GM23338 (cell line): ENCODE data around the gene PNLIPRP3. TPM values are rescaled to one million over a fixed set of nuclear protein-coding genes. Genes with fewer than 3 reads are reported as not detected.
A peak's percentile ranks its signal among the peaks of the same experiment; 100 is the strongest.

Experiments
- ATAC-seq: fragments of 200-7000 bp; cut with Tn5 transposase; 3 replicates; pipeline ENCODE4 v1.9.1; 2020
- DNase-seq: peaks from one replicate; pipeline ENCODE4 v3.0.0-alpha.2; 2015; ENCODE audit warnings: low spot score
- H2AFZ ChIP-seq: fragments of 200-600 bp; sonication (generic); 2 replicates; pipeline ENCODE4 v1.8.0; 2016; ENCODE audit warnings: antibody characterized with exemption, mild to moderate bottlenecking, moderate library complexity
- H3F3A ChIP-seq: fragments of 200-600 bp; sonication (generic); replicated peaks from 2 replicates; pipeline ENCODE4 v1.8.0; 2017; ENCODE audit warnings: antibody characterized with exemption, mixed run types, low read depth
- H3K27ac ChIP-seq: fragments of 200-600 bp; sonication (generic); 2 replicates; pipeline ENCODE4 v1.6.1; 2016; ENCODE audit warnings: low read depth
- H3K27me3 ChIP-seq: fragments of 200-600 bp; sonication (generic); 2 replicates; pipeline ENCODE4 v1.8.0; 2016; ENCODE audit warnings: mild to moderate bottlenecking, mixed run types, moderate library complexity; ENCODE audit not compliant: insufficient read depth
- H3K36me3 ChIP-seq: fragments of 200-600 bp; sonication (generic); 2 replicates; pipeline ENCODE4 v1.8.0; 2016; ENCODE audit warnings: mild to moderate bottlenecking; ENCODE audit not compliant: insufficient read depth
- H3K4me1 ChIP-seq: fragments of 200-600 bp; sonication (generic); 2 replicates; pipeline ENCODE4 v1.8.0; 2016; ENCODE audit warnings: mild to moderate bottlenecking, moderate library complexity; ENCODE audit not compliant: insufficient read depth
- H3K4me2 ChIP-seq: fragments of 200-600 bp; sonication (generic); 2 replicates; pipeline ENCODE4 v1.7.1; 2017; ENCODE audit warnings: mixed run types
- H3K4me3 ChIP-seq: fragments of 200-600 bp; sonication (generic); 2 replicates; pipeline ENCODE4 v1.6.1; 2016; ENCODE audit warnings: mixed run types
- H3K79me2 ChIP-seq: fragments of 200-600 bp; sonication (generic); replicated peaks from 2 replicates; pipeline ENCODE4 v1.8.0; 2017; ENCODE audit warnings: mild to moderate bottlenecking; ENCODE audit not compliant: insufficient read depth
- H3K9me2 ChIP-seq: fragments of 200-600 bp; sonication (generic); 2 replicates; pipeline ENCODE4 v1.8.0; 2017; ENCODE audit not compliant: insufficient read depth
- H4K20me1 ChIP-seq: fragments of 200-600 bp; sonication (generic); replicated peaks from 2 replicates; pipeline ENCODE4 v1.8.0; 2017; ENCODE audit warnings: mild to moderate bottlenecking; ENCODE audit not compliant: insufficient read depth
- H3K27ac Mint-ChIP-seq: 2 replicates; pipeline ENCODE4 v1.8.0; 2020; ENCODE audit warnings: inconsistent platforms, mild to moderate bottlenecking, moderate library complexity, mixed read lengths
- H3K27me3 Mint-ChIP-seq: 3 replicates; pipeline ENCODE4 v1.8.0; 2022; ENCODE audit warnings: low read depth, mild to moderate bottlenecking, moderate library complexity, mixed read lengths, inconsistent platforms; ENCODE audit not compliant: insufficient read depth, poor library complexity
- H3K36me3 Mint-ChIP-seq: 3 replicates; pipeline ENCODE4 v1.8.0; 2021; ENCODE audit warnings: low read depth, mild to moderate bottlenecking, inconsistent platforms, moderate library complexity, mixed read lengths
- H3K4me1 Mint-ChIP-seq: 3 replicates; pipeline ENCODE4 v1.8.0; 2020; ENCODE audit warnings: mild to moderate bottlenecking, inconsistent platforms, mixed read lengths
- H3K4me3 Mint-ChIP-seq: 3 replicates; pipeline ENCODE4 v1.8.0; 2021; ENCODE audit warnings: moderate library complexity, mild to moderate bottlenecking, inconsistent platforms, mixed read lengths
- H3K9me3 Mint-ChIP-seq: 3 replicates; pipeline ENCODE4 v1.8.0; 2020; ENCODE audit warnings: moderate library complexity, mild to moderate bottlenecking, inconsistent platforms, mixed read lengths
- CREB1 ChIP-seq: fragments of 250-450 bp; sonication (Bioruptor Pico); IDR thresholded peaks from 2 replicates; pipeline ENCODE4 v1.5.0; 2020; ENCODE audit warnings: low read depth, mild to moderate bottlenecking, moderate library complexity
- ETS1 ChIP-seq: IDR thresholded peaks from 2 replicates; pipeline ENCODE4 v1.6.1; 2016; ENCODE audit warnings: antibody characterized with exemption
- EZH2 ChIP-seq: fragments of 200-600 bp; sonication (generic); IDR thresholded peaks from one replicate; pipeline ENCODE4 v1.8.0; 2017; ENCODE audit warnings: antibody characterized with exemption, mild to moderate bottlenecking, low read depth; ENCODE audit not compliant: unreplicated experiment
- EZH2phosphoT487 ChIP-seq: fragments of 200-600 bp; sonication (generic); IDR thresholded peaks from one replicate; pipeline ENCODE4 v1.8.1; 2018; ENCODE audit warnings: antibody characterized with exemption; ENCODE audit not compliant: unreplicated experiment
- JUNB ChIP-seq: IDR thresholded peaks from one replicate; pipeline ENCODE4 v1.6.1; 2016; ENCODE audit warnings: antibody characterized with exemption; ENCODE audit not compliant: unreplicated experiment
- POLR2AphosphoS5 ChIP-seq: IDR thresholded peaks from 2 replicates; pipeline ENCODE4 v1.6.1; 2016; ENCODE audit warnings: antibody characterized with exemption, low read depth
- REST ChIP-seq: IDR thresholded peaks from one replicate; pipeline ENCODE4 v1.6.1; 2018; ENCODE audit warnings: antibody characterized with exemption; ENCODE audit not compliant: unreplicated experiment
- STAT1 ChIP-seq: IDR thresholded peaks from one replicate; pipeline ENCODE4 v1.6.1; 2016; ENCODE audit warnings: antibody characterized with exemption; ENCODE audit not compliant: unreplicated experiment
- ZNF331 ChIP-seq: fragments of 250-450 bp; sonication (Bioruptor Pico); IDR thresholded peaks from 2 replicates; pipeline ENCODE4 v1.5.0; 2020; ENCODE audit warnings: low read depth, mild to moderate bottlenecking, moderate library complexity
- polyA plus RNA-seq: library from polyadenylated mRNA; unstranded; fragments of >200 nt; fragmentation: Nextera tagmentation; extraction: Ambion mirVana; gene quantifications from 2 replicates; pipeline ENCODE4 v1.2.1, GENCODE V29; 2016
- total RNA-seq: library from RNA; depleted of rRNA; stranded (reverse); fragments of >200 nt; shearing (Covaris generic); gene quantifications from 2 replicates; pipeline ENCODE4 v1.2.3, GENCODE V29; 2014
- TF ChIP-seq, protein P1 (sequence below), 2 experiments: fragments of 200-600 bp in 1 of 2; sonication (generic) in 1 of 2; conservative IDR thresholded peaks; 2 replicates each; pipeline versions ENCODE4 v1.5.1 to v1.6.1; 2016 to 2017; ENCODE audit warnings: antibody characterized with exemption in 2 of 2, low read depth in 2 of 2, mild to moderate bottlenecking in 2 of 2, moderate library complexity in 1 of 2

PNLIPRP3 gene
- total and polyA plus RNA-seq, 2 experiments from 2014 or later = not detected

- ATAC-seq = peak; percentile 40; the same call in 1 of the 3 replicates
- no peak for TF ChIP-seq EZH2
- Mint-ChIP-seq H3K4me3 (no peak overlapping the region), H3K4me1 (peaks cover 13% of the 10 kb centered on the region), H3K9me3 (peaks cover 12% of the 10 kb centered on the region), H3K27me3 (peaks cover 5% of the 10 kb centered on the region), H3K27ac (no peak overlapping the region), H3K36me3 (peaks cover 17% of the 10 kb centered on the region)
- Histone ChIP-seq H3K4me3 (no peak overlapping the region), H3K36me3 (no peaks in the 10 kb centered on the region; the same call in 1 of the 2 replicates), H3K4me2 (no peak overlapping the region), H2AFZ (no peak overlapping the region), H3F3A (no peaks in the 10 kb centered on the region), H3K4me1 (peaks cover 16% of the 10 kb centered on the region), H3K27me3 (no peaks in the 10 kb centered on the region), H3K9me2 (no peaks in the 10 kb centered on the region), H4K20me1 (no peaks in the 10 kb centered on the region), H3K79me2 (no peaks in the 10 kb centered on the region), H3K27ac (no peak overlapping the region)
- no peak for DNase-seq
Measured at GRCh38 chr10:116486770-116487448, 59.3 kb downstream of the PNLIPRP3 start.

DNA sequence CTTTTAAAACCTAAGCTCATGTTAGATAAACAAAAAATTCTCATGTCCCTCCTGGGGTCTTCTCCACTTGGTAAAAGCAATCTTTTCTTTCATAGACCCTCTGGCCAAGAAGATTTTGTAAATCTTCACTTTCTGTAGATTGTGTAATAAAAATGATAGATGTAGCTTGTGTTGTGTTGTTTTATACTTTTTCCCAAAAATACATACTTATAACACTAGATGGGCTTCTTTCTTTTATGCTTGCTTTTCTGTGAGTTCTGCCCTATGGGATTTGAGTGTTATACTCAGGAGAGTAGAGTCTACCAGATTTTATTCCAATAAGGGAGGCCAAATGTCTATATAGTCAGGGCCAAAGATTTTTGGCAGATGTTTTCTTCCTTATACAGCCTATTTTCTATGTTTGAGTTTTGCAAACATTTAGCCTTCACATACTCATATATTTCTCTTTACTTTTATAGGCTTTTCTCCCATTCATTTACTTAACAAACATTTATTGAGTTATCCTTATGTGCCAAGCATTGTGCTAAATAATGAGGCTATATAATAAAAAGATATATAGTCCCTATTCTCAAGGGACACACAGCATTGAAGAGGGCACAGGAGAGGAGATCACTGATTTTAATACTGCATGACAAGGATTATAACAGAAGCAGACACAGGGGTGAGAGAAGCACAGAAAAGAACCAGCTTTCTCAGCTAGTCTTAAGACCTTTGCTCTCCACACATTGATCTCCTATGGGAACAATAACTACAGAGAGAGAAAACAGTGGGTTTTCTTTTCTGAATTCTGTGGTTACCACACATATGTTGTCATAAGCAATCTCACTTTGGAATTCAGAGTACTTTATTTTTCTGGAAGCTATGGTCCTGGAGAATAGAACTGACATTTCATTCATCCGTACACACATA, 60.1 kb downstream of the PNLIPRP3 start:
- no peak overlapping the region for H3K4me2 ChIP-seq
- H3K4me1 ChIP-seq = peaks cover 16% of the 10 kb centered on the region
- Mint-ChIP-seq H3K27ac (no peak overlapping the region), H3K4me1 (peaks cover 13% of the 10 kb centered on the region), H3K27me3 (peaks cover 5% of the 10 kb centered on the region), H3K9me3 (peaks cover 3% of the 10 kb centered on the region; the same call in 2 of the 3 replicates), H3K4me3 (no peak overlapping the region), H3K36me3 (peaks cover 10% of the 10 kb centered on the region)
- DNase-seq = no peak
- H4K20me1 ChIP-seq = no peaks in the 10 kb centered on the region
- no peaks in the 10 kb centered on the region for H3K36me3 ChIP-seq
- H2AFZ ChIP-seq = no peak overlapping the region
- no peak overlapping the region for H3K27ac ChIP-seq
- no peaks in the 10 kb centered on the region for H3K79me2 ChIP-seq
- H3F3A ChIP-seq = no peaks in the 10 kb centered on the region
- no peaks in the 10 kb centered on the region for H3K9me2 ChIP-seq
- ATAC-seq = no peak
- no peaks in the 10 kb centered on the region for H3K27me3 ChIP-seq
- H3K4me3 ChIP-seq = no peak overlapping the region
- no peak for TF ChIP-seq JUNB
- TF ChIP-seq CREB1 (CRISPR knock-in tag) = no peak
- TF ChIP-seq, protein P1, sequence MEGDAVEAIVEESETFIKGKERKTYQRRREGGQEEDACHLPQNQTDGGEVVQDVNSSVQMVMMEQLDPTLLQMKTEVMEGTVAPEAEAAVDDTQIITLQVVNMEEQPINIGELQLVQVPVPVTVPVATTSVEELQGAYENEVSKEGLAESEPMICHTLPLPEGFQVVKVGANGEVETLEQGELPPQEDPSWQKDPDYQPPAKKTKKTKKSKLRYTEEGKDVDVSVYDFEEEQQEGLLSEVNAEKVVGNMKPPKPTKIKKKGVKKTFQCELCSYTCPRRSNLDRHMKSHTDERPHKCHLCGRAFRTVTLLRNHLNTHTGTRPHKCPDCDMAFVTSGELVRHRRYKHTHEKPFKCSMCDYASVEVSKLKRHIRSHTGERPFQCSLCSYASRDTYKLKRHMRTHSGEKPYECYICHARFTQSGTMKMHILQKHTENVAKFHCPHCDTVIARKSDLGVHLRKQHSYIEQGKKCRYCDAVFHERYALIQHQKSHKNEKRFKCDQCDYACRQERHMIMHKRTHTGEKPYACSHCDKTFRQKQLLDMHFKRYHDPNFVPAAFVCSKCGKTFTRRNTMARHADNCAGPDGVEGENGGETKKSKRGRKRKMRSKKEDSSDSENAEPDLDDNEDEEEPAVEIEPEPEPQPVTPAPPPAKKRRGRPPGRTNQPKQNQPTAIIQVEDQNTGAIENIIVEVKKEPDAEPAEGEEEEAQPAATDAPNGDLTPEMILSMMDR (conservative IDR thresholded peaks at IDR 0.05; ENCODE audit: low read depth in 2 of 2) = no peak
- no peak for TF ChIP-seq EZH2
- no peak for TF ChIP-seq ZNF331 (CRISPR knock-in tag)
- no peak for TF ChIP-seq EZH2phosphoT487
- TF ChIP-seq REST = no peak
- no peak for TF ChIP-seq STAT1
- no peak for TF ChIP-seq ETS1
- no peak for TF ChIP-seq POLR2AphosphoS5
